Cerebellar cortex (tissue), 1 donor: ENCODE results near the gene SUFU.

ENCODE experiments used
- DNase-seq: peaks from one replicate; pipeline ENCODE4 v3.0.0-alpha.2; 2015; ENCODE audit warnings: low spot score

SUFU gene

DNA sequence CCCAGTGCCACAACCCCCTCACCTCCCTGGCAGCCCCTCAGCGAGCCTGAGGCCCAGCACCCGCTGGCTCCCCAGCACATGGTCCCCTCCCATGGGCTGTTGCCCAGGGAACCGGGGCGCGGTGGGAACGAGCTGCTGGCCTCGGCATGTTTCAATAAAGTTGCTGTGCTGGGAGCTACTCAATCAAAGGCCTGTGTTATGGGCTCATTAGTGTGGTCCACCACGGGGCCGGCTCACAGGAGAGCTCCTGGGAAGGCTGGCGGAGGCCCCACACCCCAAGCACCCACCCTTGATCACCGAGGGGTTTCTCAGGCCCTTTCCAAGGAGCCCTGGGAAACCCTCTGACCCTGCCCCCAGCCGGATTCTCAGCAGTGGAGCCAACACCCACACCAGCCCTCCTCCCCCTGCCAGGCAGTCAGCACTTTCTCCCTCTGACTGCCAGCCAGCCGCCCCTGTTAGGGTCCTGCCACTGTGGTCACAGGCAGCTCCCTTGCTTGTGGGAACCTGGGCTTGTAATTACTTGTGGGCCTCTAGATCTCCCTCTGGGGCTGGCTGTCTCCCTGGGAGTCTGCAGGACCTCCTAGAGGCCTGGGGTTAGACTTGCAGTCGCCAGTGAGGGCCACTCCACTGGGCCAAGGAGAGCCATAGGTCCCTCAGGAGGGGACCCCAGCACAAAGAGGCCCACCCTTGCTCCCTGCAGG is 115.7 kb downstream of the SUFU start:
- no peak for DNase-seq

DNA sequence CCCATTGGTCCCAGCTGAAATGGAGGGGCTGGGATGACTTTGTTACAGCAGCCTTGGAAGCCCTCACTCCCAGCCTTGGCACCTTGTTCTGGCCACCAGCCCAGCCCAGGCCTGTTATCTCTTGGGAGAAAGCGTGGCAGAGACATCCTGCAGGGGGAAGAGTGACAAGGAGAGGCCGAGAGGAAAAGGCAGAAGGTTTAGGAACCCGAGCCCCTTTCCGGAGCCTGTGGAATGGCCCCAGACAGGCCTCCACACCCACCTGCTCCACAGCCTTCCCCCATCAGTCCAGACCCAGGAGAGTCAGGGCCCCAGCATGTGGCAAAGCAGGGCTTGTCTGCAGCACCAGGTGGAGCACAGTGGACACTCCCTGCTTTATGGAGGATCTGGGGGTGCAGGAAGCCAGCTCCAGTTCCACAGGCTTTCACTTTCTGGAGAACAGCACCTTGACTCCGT is 116.4 kb downstream of the SUFU start:
- no peak for DNase-seq

DNA sequence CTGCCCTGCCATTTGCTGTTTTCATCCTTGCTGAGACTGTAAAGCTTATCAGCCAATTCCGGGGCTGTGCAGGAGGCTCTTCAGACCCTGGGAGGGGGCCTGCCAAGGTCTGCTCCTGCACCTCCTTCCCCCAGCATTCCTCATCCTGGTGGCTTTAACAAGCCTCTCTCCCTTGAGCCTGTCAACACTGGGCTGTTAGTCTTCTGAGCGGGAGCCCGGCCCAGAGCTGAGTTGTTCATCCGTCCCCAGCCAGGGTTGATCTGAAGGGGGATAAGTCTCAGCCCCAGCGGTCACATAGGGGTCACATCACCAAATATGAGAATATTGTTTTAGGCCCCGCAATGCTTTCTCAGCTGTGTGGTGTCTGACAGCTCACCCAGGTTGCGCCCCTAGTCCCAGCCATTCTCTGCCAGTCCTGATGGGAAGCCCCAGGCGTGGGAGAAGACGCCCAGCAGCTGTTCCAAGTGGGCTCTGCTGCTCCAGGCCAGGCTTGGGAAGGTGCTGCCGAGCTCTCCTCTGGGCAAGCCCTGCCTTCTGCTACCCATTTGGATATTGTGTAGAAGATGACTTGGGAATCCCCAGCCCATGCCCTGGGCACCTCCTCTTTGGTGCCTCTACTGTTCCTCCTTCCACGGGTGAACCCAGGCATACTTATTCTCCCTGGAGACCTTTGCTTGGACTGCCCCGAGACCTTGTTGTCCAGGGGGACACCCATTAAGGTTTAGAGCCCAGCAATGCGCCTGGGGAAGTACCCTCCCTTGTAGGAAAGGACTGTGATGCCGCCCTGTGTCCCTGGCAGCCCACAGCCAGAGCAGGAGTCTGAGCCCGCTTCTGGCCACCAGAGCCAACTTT is 117.0 kb downstream of the SUFU start:
- no peak for DNase-seq

DNA sequence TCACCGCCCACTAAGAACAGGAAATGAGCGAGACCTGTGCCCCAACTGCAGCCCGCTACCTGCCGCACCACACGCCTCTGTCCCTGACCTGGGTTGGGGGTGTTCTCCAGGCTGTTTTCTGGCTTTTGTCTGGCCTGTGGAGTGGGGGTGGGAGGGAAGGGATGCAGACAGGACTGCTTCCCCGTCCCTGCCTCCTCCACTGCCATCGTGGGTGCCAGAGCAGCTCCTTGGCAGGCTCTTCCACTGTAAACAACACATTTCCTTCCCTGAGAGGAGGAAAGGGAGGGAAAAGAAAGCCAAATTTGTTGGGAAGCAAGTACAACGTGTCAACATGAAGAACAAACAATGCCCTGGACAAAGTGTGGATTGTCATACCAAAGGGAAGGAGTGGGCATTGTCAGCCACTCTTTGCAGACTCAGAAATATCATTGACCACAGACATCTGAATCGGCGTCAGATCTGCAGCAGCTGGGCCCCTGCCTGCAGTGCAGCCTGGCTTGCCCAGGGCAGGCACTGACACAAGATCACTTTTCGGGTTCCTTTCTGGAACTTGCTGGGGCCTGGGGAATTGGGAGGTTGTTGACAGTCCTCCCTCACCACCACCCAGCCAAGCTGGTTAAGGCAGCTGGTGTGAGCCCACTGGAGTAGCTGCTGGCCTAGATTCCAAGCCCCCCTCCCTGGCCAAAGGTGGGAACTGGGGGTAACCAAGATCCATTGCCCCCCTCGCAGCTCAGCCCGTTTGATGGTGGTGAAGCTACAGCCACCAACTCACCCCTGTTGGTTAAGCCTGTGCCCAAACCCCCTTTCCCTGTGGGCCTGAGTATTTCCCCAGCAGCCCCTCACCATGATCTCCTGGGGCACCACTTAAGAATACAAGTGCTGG is 117.9 kb downstream of the SUFU start:
- DNase-seq: no peak

DNA sequence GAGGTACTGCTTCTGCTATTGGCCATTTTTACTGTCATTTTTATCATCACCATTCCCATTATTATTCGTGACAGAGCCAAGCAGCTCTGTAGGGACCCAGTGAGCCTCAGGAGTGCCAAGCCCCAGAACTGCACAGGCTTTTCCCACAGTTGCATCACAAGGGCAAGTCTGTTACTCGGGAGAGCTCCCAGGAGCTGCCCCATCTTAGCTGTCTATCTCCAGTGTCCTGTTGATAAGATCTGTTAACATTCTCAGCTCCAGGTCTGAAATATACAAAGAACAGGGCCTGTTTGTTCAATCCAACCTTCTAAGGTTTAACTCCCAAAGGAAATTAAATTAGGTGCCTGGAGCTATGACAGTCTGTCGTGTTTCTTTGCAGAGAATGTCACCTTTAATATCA is 120.3 kb downstream of the SUFU start:
- no peak for DNase-seq

DNA sequence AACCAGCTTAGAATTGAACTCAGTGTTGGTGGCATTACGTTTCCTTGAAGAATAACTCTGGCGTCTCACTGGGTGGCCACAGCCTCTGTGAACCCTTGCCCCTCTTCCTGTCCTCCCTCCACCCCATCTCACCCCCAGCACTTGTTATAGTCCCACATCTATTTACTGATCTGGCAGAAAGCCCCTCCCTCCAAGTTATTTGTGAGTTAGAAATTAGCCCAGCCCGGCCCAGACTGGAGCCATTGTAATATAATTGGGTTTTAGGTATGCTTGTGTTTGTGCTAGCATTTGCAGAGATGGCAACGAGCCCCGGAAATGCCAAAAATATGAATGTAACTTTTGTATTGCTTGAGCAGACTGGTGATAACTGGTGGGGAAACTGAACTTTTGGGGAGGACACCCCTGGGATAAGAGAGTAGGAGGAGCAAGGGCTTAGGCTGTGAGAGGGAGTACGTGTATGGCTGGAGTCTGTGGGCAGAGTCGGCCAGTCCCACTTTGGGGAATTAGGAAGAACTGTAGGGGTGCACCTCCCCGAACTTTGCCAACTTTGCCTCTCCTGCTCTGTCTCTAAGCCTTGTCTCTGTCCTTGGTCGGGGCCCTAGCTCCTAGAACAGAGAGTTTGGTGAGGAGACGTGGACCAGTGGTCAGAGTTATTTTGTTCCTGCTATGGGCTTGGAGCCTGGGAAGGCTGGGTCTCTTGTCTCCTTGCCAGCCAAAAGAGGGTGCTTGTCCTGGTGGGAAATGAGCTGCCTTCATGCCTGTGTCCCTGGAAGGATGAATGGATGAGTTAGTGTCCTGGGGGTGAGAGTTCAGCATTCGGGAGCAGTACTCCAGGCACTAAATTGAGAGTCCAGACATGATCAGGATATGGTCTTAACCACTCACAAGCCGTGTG is 121.2 kb downstream of the SUFU start:
- DNase-seq: no peak

DNA sequence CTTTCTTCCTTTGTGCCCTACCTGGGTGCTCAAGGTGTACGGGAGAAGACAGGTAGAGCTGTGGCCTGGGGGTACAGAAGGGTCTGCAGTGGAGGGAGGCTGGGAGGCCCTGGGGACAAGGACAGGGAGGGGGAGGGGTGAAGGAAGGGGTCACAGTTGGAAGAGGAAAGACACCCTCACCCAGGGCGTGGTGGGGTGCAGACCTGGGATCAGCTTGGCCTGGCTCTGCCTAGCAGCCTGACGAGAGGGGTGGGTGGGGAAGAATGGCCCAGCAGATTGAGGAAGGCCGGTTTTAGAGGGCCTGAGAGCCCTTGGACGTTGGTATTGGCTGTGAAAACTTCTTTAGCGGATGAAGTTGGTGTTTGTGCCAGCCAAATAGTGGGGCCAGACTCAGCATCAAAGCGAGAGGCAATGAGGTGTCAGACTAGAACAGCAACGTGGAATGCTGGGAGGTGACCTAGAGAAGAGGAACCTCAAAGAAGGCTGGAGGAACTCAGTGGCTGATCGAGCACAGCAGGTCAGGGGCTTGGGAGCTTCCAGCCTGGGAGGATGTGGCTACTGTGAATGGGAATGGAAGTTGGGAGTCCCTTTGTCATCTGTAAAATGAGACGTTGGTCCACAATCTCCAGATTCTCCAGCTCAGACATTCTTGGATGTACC is 122.4 kb downstream of the SUFU start:
- DNase-seq: no peak

DNA sequence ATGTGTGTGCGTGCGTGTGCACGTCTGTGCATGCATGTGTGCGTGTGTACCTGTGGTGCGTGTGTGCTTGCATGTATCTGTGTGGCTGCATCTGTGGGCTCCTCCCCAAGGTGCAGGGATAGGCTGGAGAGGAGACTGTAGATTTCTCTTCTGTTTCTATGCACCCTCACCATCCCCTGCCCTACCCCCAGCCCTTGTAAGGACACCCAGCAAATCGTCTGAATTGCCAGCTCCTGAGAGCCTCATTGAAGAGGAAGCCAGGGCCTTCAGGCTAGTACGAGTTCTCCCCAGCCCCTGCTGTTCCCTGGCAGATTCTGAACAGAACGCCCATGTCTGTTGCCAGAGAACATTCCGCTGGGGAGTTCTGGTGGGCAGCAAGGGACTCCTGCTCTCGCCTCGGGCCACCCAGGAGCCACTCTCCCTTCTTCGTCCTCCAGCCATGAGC is 123.5 kb downstream of the SUFU start:
- DNase-seq: peak; percentile 55

DNA sequence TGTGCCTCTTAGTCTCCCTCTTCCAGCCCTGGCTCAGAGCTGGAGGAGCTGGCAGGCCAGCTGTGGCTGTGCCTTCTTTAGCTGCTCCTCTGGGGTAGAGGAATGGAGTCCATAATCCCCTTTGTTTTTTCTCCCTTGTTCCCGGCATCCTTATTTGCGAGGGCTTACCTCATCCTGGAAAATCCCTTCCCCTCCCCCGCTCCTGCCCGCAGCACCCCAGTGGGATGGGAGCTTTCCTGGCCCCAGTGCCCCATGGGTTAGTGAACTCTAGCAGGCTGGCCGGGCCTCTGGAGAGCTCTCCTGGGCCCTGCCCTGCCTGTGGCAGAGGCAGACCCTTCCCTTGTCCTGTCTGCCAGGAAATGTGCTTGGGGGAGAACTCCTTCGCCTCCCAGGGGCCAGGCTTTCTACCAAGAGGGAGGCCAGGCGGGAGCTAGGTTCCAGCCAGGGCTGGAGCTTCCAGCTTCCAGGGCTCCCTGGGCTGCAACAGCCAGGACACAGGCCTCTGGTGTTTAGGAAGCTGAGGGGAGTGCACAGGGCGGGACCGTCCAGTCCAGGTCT is 124.0 kb downstream of the SUFU start:
- no peak for DNase-seq

DNA sequence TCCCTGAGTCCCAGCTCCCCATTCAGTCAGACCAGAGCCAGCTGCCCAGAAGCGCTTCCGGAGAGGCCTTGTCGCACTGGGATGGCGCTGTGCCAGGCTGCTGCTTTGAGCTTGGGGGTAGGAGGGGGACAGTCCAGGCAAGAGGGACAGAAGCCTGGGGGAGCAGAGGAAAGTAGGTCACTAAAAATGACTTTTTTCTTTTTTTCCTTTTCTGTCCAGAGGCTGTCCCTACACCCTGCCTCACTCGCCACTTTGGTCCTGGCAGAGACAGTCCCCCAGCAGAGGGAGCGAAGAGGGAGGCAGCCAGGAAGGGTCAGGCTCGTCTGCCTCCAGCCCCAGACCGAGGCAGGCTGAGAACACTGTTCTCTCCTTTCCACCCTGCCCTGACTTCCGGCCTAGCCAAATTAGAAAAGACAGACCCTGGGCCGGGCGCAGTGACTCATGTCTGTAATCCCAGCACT is 124.7 kb downstream of the SUFU start:
- peak; percentile 44 for DNase-seq

DNA sequence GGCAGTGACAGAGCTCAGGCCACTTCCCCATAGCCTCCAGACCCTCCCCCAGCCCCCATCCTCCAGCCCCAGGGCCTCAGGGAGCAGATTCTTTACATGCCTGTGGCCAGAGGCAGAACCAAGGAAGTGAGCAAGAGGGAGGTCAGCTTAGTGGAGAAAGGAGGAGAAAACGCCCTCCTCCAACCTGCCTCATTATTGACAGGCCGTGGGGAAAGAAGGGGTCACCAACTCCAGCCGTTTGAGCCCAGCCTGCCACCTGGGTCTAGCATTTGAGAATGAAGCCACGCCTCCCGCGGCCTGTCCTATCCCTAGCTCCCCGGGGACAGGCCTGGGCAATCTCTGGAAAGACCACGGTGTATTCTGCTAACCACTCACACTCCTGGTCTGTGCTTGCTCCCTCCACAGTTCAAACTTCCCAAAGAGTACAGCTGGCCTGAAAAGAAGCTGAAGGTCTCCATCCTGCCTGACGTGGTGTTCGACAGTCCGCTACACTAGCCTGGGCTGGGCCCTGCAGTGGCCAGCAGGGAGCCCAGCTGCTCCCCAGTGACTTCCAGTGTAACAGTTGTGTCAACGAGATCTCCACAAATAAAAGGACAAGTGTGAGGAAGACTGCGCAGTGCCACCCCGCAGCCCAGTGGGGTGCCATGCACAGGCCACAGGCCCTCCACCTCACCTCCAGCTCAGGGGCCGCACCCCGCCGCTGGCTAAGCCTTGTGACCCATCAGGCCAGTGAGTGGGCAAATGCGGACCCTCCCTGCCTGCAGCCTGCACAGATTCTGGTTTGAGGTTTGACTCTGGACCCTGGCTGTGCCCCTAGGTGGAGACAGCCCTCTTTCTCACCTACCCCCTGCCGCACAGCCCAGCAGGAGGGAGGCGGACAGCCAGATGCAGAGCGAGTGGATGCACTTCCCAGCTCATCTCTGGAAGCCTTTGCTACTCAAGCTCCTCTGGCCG is 126.2 kb downstream of the SUFU start:
- peak; percentile 64 for DNase-seq

DNA sequence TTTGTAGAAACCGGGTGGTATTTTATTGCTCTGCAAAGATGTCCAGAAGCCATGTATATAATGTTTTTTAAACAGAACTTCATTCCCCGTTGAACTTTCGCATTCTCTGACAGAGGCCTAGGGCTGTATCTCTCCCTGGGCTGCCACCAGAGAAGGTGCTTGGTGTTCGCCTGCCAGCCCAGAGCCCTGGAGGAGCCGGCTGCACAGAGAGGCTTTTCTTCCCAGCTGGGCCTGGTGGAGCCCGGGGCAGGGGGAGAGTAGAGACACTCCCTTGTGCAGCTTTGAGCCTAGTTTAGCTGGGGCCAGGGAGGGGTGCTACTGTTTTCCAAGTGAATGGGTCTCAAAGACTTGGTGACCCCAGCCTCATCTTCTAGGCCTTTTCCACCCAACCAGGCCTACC is 126.9 kb downstream of the SUFU start:
- no peak for DNase-seq

DNA sequence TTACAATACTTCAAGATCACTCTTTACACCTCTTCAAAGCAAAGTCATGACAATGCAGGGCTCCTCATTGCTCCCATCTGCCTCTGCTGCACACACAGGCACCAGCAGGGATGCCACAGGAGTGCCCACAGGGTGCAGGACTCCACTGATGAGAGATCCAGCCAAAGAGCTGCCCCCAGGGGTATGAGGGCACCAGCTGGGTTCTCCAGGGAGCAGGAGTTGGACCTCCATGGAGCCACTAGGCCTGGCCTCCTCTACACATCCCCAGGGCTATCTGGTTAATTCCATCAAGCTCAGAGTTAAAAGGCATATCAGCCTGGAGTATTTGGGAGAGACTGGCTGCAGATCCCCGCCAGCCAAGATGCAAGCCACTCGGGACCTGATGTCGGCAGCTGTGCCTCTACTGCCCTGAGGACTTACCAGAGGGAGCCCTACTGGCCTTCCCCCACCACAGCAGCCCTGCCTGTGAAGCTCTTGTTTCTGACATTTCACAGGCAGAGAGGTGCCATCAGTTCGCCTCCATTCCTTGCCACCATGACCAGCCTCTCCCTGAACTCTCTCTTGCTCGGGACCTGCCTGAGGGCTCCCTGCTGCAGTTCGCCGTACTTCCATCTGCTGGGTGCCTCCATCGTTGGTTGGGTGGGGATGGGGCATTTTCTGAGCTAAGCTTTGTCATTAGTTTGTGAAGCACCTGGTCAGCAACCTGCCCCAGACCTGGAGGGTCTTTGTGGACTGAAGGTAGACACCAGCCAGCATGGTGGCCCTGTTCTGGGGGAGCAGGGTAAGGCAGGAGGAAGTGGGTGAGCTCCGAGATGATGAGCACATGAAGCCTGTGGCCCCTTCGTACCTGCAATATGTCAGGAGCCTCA is 128.0 kb downstream of the SUFU start:
- no peak for DNase-seq

DNA sequence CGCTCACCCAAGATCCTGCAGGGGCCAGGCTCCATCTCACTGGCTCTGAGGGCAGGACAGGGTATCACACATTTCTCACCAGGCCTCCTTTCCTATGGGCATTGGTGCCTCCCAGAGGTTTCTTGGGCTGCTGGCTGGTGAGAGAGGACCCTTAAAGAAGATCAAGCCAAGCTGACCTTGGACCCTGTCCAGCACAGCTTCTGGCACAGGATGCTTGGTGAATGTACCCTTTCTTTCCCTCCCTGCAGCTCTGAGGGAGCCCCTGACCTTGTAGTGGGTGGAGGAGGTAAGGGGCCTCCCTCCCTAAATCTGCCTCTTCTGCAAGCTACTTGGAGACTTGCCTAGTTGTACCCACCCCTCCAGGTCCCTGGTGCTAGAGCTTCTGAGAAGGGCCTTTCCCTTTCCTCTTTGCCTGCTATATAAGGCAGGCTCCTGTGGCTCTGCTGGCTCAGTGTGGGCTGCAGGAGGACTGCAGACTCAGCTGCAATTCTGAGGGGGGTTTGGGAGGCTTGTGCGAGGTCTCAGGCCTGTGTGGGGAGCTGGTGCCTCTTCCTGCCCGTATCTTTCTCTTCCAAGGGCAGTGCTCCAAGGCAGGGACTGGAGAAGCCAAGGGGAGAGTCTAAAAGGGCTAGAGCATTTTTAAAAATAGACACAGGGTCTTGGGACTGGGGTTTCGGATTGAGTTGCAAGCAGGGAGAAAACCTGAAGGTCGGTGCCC is 128.8 kb downstream of the SUFU start:
- no peak for DNase-seq

DNA sequence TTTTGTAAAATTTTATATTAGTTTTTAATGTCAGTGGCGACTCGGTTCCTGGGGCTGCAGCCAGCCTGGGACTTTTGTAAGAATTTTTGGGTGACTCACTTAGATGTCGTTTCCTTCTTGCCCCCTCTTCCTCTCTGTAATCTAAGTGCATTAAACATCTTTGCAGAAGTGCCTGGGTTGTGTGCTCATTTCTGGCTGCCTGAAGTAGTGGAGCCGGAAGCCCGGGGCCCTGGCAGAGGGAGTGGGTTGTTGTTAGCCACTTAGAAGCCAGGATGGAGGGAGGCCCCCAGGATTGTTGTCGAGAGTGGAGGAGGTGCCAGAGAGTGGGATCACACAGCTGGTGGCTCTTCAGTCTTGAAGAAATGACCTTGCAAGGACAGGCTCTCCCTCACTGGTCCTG is 129.5 kb downstream of the SUFU start:
- no peak for DNase-seq

DNA sequence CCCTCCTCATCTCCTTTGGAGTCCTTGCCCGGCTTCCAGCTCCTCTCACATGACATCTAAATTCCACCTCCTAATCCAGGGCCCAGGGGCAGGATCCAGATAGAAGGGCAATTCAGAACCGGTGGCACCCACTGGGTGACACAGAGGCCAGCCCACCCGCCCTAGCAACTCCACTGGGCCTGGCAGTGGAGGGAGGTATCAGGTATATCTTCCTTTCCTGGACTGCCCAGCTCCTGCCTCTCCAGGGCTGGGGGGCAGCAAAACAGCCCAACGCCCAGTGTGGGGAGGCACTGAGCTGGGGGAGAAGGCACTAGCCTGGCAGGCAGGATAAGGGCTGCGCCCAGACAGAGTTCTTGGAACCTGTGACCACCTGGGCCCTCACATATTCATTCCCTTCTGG is 130.1 kb downstream of the SUFU start:
- DNase-seq: no peak

DNA sequence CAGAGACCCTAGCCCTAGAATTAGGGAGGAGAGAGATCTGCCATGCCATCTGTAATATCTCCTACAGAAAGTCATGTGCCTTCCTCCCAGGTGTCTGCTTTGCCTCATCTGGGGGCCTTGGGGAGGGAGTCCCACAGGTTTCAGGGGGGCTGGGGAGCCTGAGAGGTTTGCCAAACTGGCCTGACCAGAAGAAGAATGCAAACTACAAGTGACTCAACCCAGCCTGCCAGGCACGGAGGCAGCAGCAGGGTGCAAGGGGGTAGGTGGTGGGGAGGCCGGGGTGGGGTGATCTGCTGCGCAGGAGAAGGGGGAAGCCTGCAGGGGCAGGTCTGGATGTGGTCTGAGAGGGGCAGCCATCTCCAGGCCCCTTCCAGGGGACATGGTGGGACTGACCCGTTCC is 130.9 kb downstream of the SUFU start:
- no peak for DNase-seq

DNA sequence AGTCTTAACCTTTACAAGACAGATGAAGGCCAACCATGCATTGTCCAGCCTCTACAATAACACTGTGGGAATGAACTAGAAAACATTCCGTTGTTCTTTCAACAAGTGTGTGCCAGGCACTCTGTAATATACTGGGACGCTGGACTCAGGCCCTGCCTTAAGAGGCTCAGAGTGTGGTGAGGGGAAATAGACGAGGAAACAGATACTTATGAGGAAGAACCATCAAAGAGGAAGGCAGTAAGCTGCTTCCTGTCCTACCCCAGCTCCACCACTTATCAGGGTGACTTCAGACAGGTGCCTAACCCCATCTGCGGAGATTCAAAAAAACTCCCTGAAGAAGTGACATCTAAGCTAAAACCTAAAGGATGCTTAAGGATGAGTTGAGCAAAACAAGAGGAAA is 131.6 kb downstream of the SUFU start:
- DNase-seq: no peak
